Ovary (tissue), 3 donors: ENCODE measurements around the gene EPHB6.

Source experiments
- CTCF ChIP-seq, 3 donors: fragments of 450-650 bp in 2 of 3; fragments of 200-600 bp in 1 of 3; IDR thresholded peaks; one replicate each; pipeline versions ENCODE4 v1.5.1 to v1.8.0; 2016 to 2022; ENCODE audit warnings: antibody characterized with exemption in 3 of 3, mild to moderate bottlenecking in 1 of 3
- EP300 ChIP-seq: sonication (generic); formaldehyde crosslinking; IDR thresholded peaks from one replicate; pipeline ENCODE4 v1.6.1; 2017; ENCODE audit warnings: antibody characterized with exemption
- POLR2A ChIP-seq: fragments of 450-650 bp; IDR thresholded peaks from one replicate; pipeline ENCODE4 v1.6.1; 2017; ENCODE audit warnings: antibody characterized with exemption, mild to moderate bottlenecking, moderate library complexity
- donor health status: DM: no; HTN: no; CAD: no.

GRCh38 chr7:142871260-142872105, 16.6 kb downstream of the EPHB6 start:
- TF ChIP-seq CTCF (IDR thresholded peaks at IDR 0.05) (no peak), POLR2A (no peak), EP300 (no peak)
